ENCODE results near the gene ZG16B. TPM values are rescaled to one million over a fixed set of nuclear protein-coding genes. Genes with fewer than 3 reads are reported as not detected.
A peak's percentile ranks its signal among the peaks of the same experiment; 100 is the strongest.

Gene ZG16B
- total RNA-seq, 1 experiment from 2014 or later, result not detected

DNA sequence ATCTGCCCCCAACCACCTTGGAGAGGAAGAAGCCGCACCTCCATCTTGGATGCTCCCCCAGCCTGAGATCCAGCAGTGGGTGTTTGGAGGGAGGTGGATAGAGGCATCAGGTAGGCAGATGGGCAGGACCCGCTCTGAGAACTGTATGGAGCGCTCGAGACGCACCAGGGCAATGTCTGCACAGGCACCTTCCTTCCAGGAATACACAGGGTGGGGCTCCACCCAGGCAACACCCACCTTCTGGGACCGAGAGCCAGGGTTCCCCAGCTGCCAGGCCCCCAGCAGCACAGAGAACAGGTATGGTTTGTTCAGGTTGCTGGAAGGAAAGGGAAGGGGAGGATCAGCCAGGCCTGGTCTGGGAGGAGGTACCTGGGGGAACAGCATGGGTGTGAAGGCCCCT, 25.4 kb downstream of the ZG16B start:
- Histone ChIP-seq H3K36me3 (replicated peaks; ENCODE audit: control insufficient read depth, insufficient read depth, low read length) (no peaks in the 10 kb centered on the region), H3K27me3 (ENCODE audit: control insufficient read depth, insufficient read depth, low read length) (peaks cover 18% of the 10 kb centered on the region; the same call in 1 of the 2 replicates), H3K4me3 (ENCODE audit: insufficient read depth, low read depth, low read length) (no peak overlapping the region)
- peak; percentile 34 for DNase-seq

- Histone ChIP-seq H3K4me3 (ENCODE audit: insufficient read depth, low read depth, low read length) (no peak overlapping the region), H3K27me3 (ENCODE audit: control insufficient read depth, insufficient read depth, low read length) (peaks cover 18% of the 10 kb centered on the region; the same call in 1 of the 2 replicates), H3K36me3 (replicated peaks; ENCODE audit: control insufficient read depth, insufficient read depth, low read length) (no peaks in the 10 kb centered on the region)
- DNase-seq, result peak; percentile 90
These were observed 26.1 kb downstream of the ZG16B start for GRCh38 chr16:2856061-2856670.

GRCh38 chr16:2856686-2857450, 26.8 kb downstream of the ZG16B start:
- DNase-seq, result no peak
- H3K4me3 ChIP-seq (ENCODE audit: insufficient read depth, low read depth, low read length), result peak overlapping the region; percentile 47; the same call in 1 of the 2 replicates
- H3K27me3 ChIP-seq (ENCODE audit: control insufficient read depth, insufficient read depth, low read length), result peaks cover 18% of the 10 kb centered on the region; the same call in 1 of the 2 replicates

DNA sequence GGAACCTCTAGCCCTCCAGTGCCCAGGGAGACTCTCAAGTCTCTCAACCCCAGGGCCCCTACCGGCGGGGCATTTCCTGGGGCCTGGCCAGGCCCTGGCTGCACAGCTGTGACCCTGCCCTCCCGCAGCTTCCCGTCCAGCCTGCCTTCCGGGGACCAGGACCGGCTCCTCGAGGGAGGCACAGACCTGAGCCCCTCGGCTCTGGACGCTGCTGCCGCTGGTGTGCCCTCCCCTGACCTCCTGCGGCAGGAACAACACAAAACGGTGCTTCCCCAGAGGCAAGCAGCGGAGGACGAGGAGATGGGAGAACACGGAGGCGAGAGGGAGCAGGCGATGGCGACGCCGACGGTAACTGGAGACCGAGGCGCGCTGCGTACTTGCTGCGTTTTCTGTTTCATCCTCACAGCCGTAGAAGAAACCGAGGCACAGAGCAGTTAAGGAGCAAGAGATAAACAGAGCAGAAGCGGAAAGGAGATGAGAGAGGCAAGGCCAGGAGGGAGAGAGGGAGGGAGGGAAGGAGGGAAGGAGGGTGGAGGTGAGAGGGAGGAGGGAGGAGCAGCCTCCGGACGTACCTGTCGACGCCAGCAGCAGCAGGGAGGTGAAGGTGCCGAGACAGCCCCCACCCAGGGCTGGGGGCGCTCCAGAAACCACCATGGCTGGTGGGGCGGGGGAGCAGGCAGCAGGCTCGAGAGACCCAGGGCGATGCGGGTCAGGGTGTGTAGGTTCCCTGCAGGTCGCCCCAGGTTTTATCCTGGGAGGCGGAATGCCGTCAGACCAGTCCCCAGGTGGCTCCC, 27.5 kb downstream of the ZG16B start, which contains the start of gene PRSS22:
PRSS22 (minus strand) TSS at position 720 of the 794 bp plus-strand sequence; CDS start at position 654, 66 bp downstream.
- peak within 1 kb of the TSS; percentile 47 for H3K4me3 ChIP-seq (ENCODE audit: insufficient read depth, low read depth, low read length)

More at GRCh38 chr16:2856686-2857450, 26.8 kb downstream of the ZG16B start:
- H3K36me3 ChIP-seq (replicated peaks; ENCODE audit: control insufficient read depth, insufficient read depth, low read length), result no peaks in the 10 kb centered on the region

DNA sequence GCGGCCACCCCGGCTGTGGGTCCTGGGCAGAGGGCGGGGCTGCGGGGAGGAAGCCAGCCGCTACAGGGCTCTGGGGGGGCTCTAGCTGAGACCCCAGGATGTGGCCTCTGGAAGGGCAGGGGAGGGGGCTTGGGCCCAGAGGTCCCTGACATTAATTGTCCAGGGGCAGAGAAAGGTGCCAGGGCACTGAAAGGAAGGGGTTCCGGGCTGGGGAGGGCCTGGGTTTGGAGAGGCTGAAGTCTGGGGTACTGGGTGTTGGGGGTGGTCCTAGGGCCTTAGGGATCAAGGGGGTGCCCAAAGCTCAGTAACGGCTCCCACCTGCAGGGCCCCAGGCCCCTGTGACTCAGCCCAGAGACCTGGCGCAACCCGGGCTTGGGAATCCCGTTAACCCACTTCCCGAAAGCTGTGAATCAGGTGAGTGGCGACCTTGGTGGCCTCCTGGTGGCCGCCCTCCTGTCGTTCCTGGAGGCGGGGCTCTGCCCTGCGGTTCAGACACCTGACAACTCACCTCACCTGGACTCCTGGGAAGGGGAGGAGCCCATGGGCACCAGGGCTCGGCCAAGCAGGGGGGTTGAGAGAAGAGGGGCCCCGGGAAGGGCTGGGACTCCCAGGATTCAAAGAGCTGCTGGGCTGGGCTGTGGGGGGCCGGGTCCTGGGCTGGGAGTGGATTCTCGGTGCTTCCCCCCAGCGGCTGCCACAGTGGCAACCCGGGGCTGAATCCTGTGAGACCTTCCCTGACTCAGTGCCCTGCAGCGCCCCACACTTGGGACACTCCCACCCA, 28.3 kb downstream of the ZG16B start:
- H3K36me3 ChIP-seq (replicated peaks; ENCODE audit: control insufficient read depth, insufficient read depth, low read length), result no peaks in the 10 kb centered on the region
- peak; percentile 79 for DNase-seq
- H3K27me3 ChIP-seq (ENCODE audit: control insufficient read depth, insufficient read depth, low read length), result peaks cover 18% of the 10 kb centered on the region; the same call in 1 of the 2 replicates
- peak overlapping the region; percentile 47 for H3K4me3 ChIP-seq (ENCODE audit: insufficient read depth, low read depth, low read length)

More for the DNA sequence above, 27.5 kb downstream of the ZG16B start, which contains the start of gene PRSS22:
- Histone ChIP-seq H3K36me3 (replicated peaks; ENCODE audit: control insufficient read depth, insufficient read depth, low read length) (no peaks in the 10 kb centered on the region), H3K27me3 (ENCODE audit: control insufficient read depth, insufficient read depth, low read length) (peaks cover 18% of the 10 kb centered on the region; the same call in 1 of the 2 replicates)
- DNase-seq, result peak; percentile 82

DNA sequence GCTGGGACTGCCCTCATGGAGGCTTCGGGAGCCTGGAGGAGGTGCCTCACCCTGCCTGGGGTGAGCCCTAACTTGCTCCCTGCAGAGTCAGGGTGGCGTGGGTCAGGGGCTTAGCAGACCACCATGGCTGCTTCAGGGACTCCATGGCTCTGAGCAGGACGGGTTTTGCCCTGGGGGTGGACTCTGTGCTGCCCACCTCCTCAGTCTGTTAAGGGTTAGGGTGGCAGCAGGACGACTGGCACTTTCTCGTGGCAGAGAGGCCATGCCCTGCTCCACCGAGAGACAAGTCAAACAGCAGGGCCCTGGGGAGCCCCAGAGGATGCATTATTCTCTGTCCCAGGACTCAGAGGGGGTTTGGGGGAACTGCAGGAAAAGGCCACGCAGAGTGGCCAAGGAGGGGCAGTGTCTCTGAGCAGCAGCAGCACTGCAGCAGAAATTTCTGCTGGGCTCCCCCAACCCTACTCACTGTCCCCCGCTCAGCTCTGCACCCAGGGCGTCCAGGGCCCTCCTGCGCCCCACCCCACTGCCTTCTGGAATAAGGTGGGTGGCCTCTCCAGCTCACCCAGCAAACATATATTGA, 29.7 kb downstream of the ZG16B start:
- no peak for DNase-seq
- peaks cover 18% of the 10 kb centered on the region; the same call in 1 of the 2 replicates for H3K27me3 ChIP-seq (ENCODE audit: control insufficient read depth, insufficient read depth, low read length)
- H3K36me3 ChIP-seq (replicated peaks; ENCODE audit: control insufficient read depth, insufficient read depth, low read length), result no peaks in the 10 kb centered on the region
- H3K4me3 ChIP-seq (ENCODE audit: insufficient read depth, low read depth, low read length), result no peak overlapping the region

DNA sequence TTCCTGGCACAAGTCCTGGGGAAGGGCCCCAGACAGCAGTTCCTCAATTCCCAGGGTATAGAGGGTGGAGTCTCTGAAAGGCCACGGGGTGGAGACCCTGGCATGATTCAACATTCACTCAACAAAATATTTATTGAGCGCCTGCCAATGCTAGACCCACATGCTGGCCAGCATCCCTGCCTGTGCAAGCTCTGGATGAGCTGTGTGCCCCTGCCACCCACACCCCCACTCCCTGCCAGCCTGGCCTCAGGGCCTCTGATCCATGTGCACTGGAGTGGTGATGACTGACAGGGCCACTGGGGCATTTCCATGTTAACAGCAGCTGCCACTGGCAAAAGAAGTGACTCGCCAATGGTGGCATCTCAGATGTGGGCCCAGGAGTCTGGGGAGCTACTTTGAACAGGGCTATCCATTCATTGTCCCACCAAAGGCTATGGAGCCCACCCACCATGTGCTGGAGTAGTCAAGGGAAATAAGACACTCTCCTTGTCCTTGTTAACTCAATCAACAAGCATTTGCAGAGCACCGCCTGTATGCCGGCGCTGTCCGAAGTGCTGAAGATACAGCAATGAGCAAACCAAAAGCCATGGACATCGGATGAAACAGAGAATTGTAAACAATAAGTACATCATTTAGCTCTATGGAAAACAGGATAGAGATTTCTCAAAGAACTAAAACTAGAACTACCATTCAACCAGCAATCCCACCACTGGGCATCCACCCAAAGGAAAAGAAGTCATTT, 30.9 kb downstream of the ZG16B start:
- DNase-seq, result peak; percentile 46
- H3K4me3 ChIP-seq (ENCODE audit: insufficient read depth, low read depth, low read length), result no peak overlapping the region
- no peaks in the 10 kb centered on the region for H3K36me3 ChIP-seq (replicated peaks; ENCODE audit: control insufficient read depth, insufficient read depth, low read length)
- peaks cover 19% of the 10 kb centered on the region for H3K27me3 ChIP-seq (ENCODE audit: control insufficient read depth, insufficient read depth, low read length)

DNA sequence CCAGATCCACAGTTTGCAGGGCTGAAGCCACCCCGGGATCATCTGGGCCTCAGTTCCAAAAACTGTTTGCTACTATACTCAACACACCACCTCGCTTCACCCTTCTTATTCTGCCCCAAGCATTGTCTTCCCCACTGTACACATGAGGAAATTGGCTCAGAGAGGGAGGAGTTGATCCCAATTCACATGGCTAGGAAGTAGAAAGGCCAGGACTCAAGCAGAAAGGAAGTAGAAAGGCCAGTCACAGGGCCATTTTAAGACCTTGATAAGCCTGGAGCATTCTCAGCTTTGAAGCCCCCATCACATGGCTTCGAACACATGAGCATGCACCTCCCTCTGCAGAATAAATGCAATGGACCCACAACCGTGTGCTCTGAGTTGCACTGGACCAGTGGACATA, 35.5 kb downstream of the ZG16B start:
- no peak for DNase-seq
- H3K27me3 ChIP-seq (ENCODE audit: control insufficient read depth, insufficient read depth, low read length), result peaks cover 4% of the 10 kb centered on the region
- H3K4me3 ChIP-seq (ENCODE audit: insufficient read depth, low read depth, low read length), result no peak overlapping the region
- H3K36me3 ChIP-seq (replicated peaks; ENCODE audit: control insufficient read depth, insufficient read depth, low read length), result no peaks in the 10 kb centered on the region

DNA sequence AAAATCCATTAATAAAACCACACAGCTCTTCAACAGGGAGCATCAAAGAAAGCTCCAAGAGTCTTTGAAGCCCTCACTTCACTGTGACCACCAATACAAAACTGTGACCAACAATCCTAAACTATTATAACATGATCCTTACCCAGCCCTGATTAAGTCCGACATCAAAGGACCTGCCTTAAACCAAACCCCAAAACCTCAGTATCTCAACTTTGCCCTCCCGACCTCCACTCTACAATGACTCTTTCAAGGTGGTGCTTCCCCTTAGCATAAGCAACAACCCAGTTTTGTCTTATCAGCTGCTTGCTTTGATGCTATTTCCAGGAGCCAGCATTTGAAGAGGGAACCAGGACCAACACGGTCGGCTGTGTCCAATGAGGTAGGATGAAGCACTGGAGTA, 36.3 kb downstream of the ZG16B start:
- Histone ChIP-seq H3K4me3 (ENCODE audit: insufficient read depth, low read depth, low read length) (no peak overlapping the region), H3K36me3 (replicated peaks; ENCODE audit: control insufficient read depth, insufficient read depth, low read length) (no peaks in the 10 kb centered on the region), H3K27me3 (ENCODE audit: control insufficient read depth, insufficient read depth, low read length) (peaks cover 4% of the 10 kb centered on the region)
- DNase-seq, result no peak

- H3K27me3 ChIP-seq (ENCODE audit: control insufficient read depth, insufficient read depth, low read length), result peaks cover 4% of the 10 kb centered on the region
- peak overlapping the region; percentile 50 for H3K4me3 ChIP-seq (ENCODE audit: insufficient read depth, low read depth, low read length)
- no peak for DNase-seq
- H3K36me3 ChIP-seq (replicated peaks; ENCODE audit: control insufficient read depth, insufficient read depth, low read length), result no peaks in the 10 kb centered on the region
These were observed 37.5 kb downstream of the ZG16B start for GRCh38 chr16:2867661-2867986.

- peaks cover 4% of the 10 kb centered on the region for H3K27me3 ChIP-seq (ENCODE audit: control insufficient read depth, insufficient read depth, low read length)
These were observed 38.1 kb downstream of the ZG16B start for GRCh38 chr16:2867987-2868789.

GRCh38 chr16:2871926-2872325, 41.8 kb downstream of the ZG16B start:
- Histone ChIP-seq H3K4me3 (ENCODE audit: insufficient read depth, low read depth, low read length) (no peak overlapping the region), H3K36me3 (replicated peaks; ENCODE audit: control insufficient read depth, insufficient read depth, low read length) (no peaks in the 10 kb centered on the region), H3K27me3 (ENCODE audit: control insufficient read depth, insufficient read depth, low read length) (peaks cover 2% of the 10 kb centered on the region)
- DNase-seq, result no peak

More at GRCh38 chr16:2867987-2868789, 38.1 kb downstream of the ZG16B start:
- H3K36me3 ChIP-seq (replicated peaks; ENCODE audit: control insufficient read depth, insufficient read depth, low read length), result no peaks in the 10 kb centered on the region
- H3K4me3 ChIP-seq (ENCODE audit: insufficient read depth, low read depth, low read length), result peak overlapping the region; percentile 50
- DNase-seq, result peak; percentile 99
